Vagina (tissue), 2 donors: Measurements from ENCODE around the gene HPCAL1. TPM values are rescaled to one million over a fixed set of nuclear protein-coding genes. Genes with fewer than 3 reads are reported as not detected.

Experiments used
- DNase-seq, 2 donors: peaks; one replicate each; pipeline ENCODE4 v3.0.0-alpha.2; 2017; ENCODE audit errors: extremely low spot score in 2 of 2
- H3K27ac ChIP-seq: fragments of 200-600 bp; sonication (generic); one replicate; pipeline ENCODE4 v1.5.1; 2019
- H3K27me3 ChIP-seq: fragments of 200-600 bp; sonication (generic); one replicate; pipeline ENCODE4 v1.5.1; 2019
- H3K36me3 ChIP-seq, 2 donors: fragments of 200-600 bp; sonication (generic); one replicate each; pipeline ENCODE4 v1.5.1; 2017 to 2019
- H3K4me1 ChIP-seq: fragments of 200-600 bp; sonication (generic); one replicate; pipeline ENCODE4 v1.5.1; 2019
- H3K4me3 ChIP-seq, 2 donors: fragments of 200-600 bp; sonication (generic); 1 replicate in 1 of 2; 2 replicates in 1 of 2; pipeline ENCODE4 v1.5.1; 2016 to 2019
- H3K9me3 ChIP-seq: fragments of 200-600 bp; sonication (generic); one replicate; pipeline ENCODE4 v1.5.1; 2019
- CTCF ChIP-seq, 3 experiments: fragments of 450-650 bp in 2 of 3; fragments of 200-600 bp in 1 of 3; sonication (generic) in 1 of 3; IDR thresholded peaks; one replicate each; pipeline ENCODE4 v1.5.1; 2017 to 2019; ENCODE audit warnings: antibody characterized with exemption in 3 of 3, mild to moderate bottlenecking in 2 of 3, moderate library complexity in 2 of 3
- POLR2A ChIP-seq, 2 donors: fragments of 450-650 bp; IDR thresholded peaks; one replicate each; pipeline ENCODE4 v1.6.1; 2017; ENCODE audit warnings: antibody characterized with exemption in 2 of 2, mild to moderate bottlenecking in 2 of 2, moderate library complexity in 2 of 2
- POLR2AphosphoS5 ChIP-seq, 2 donors: sonication (generic); formaldehyde crosslinking; IDR thresholded peaks; one replicate each; pipeline ENCODE4 v1.9.0; 2017; ENCODE audit warnings: antibody characterized with exemption in 2 of 2, mild to moderate bottlenecking in 2 of 2, low read depth in 1 of 2; ENCODE audit not compliant: insufficient read depth in 1 of 2
- intact Hi-C: fragments of 100-400 bp; cut with DNase I; formaldehyde crosslinking; loops from one replicate; pipeline ENCODE4 v1.15.1; 2023
- total RNA-seq: library from RNA; depleted of rRNA; stranded (reverse); fragments of >200 nt; gene quantifications from one replicate; pipeline ENCODE4 v1.2.3, GENCODE V29; 2016

HPCAL1 gene
- total RNA-seq, 1 donor from 2014 or later, result 43.7 TPM

- H3K27me3 ChIP-seq, result no peaks in the 10 kb centered on the region
- peaks cover 6% of the 10 kb centered on the region for H3K4me1 ChIP-seq
- no peak for DNase-seq
- no peak overlapping the region for H3K4me3 ChIP-seq
- TF ChIP-seq POLR2A (IDR thresholded peaks at IDR 0.05) (no peak), POLR2AphosphoS5 (IDR thresholded peaks at IDR 0.05; ENCODE audit: insufficient read depth in 1 of 2, low read depth in 1 of 2) (no peak), CTCF (IDR thresholded peaks at IDR 0.05) (no peak)
- no peaks in the 10 kb centered on the region for H3K9me3 ChIP-seq
- H3K27ac ChIP-seq, result no peak overlapping the region
- H3K36me3 ChIP-seq, result peaks cover 0 to 8% of the 10 kb centered on the region in 2 donors
- intact Hi-C loops, result no loop called here
Measured at GRCh38 chr2:10422732-10423399, 120.2 kb downstream of the HPCAL1 start.

DNA sequence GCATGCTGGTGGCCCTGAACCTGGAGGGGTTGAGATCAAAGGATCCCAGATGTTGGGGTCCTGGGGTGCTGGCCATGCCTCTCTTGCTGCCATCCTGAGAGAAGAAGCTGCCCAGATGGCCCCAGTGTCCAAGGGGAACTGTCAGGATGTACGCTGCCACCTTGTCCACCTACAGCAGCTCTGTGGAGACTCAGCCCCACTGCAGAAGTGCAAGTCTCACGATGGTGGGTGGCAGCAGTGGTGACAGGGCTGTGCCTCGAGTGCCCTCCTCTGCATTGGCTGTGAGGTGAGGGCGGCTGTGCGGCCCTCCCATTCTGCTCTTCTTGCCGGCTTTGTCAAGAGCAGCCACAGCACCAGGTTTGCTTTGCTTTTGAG is 120.7 kb downstream of the HPCAL1 start:
- Histone ChIP-seq H3K36me3 (peaks cover 0 to 8% of the 10 kb centered on the region in 2 donors), H3K27ac (no peak overlapping the region), H3K9me3 (no peaks in the 10 kb centered on the region), H3K4me1 (peaks cover 11% of the 10 kb centered on the region), H3K27me3 (no peaks in the 10 kb centered on the region), H3K4me3 (no peak overlapping the region)
- intact Hi-C loops, result no loop called here
- TF ChIP-seq CTCF (IDR thresholded peaks at IDR 0.05), result no peak
- TF ChIP-seq POLR2A (IDR thresholded peaks at IDR 0.05), result no peak
- no peak for TF ChIP-seq POLR2AphosphoS5 (IDR thresholded peaks at IDR 0.05; ENCODE audit: insufficient read depth in 1 of 2, low read depth in 1 of 2)
- DNase-seq, result no peak

GRCh38 chr2:10424051-10424450 is 121.3 kb downstream of the HPCAL1 start:
- Histone ChIP-seq H3K36me3 (peaks cover 0 to 8% of the 10 kb centered on the region in 2 donors), H3K4me3 (no peak overlapping the region), H3K4me1 (peaks cover 11% of the 10 kb centered on the region), H3K27ac (peak overlapping the region; percentile 41), H3K27me3 (no peaks in the 10 kb centered on the region), H3K9me3 (no peaks in the 10 kb centered on the region)
- intact Hi-C loops, result no loop called here
- no peak for TF ChIP-seq CTCF (IDR thresholded peaks at IDR 0.05)
- no peak for TF ChIP-seq POLR2A (IDR thresholded peaks at IDR 0.05)
- no peak for TF ChIP-seq POLR2AphosphoS5 (IDR thresholded peaks at IDR 0.05; ENCODE audit: insufficient read depth in 1 of 2, low read depth in 1 of 2)
- no peak for DNase-seq

- H3K4me1 ChIP-seq, result peaks cover 11% of the 10 kb centered on the region
- H3K36me3 ChIP-seq, result peaks cover 0 to 8% of the 10 kb centered on the region in 2 donors
Measured at GRCh38 chr2:10424916-10425505, 122.3 kb downstream of the HPCAL1 start.

More at GRCh38 chr2:10424916-10425505, 122.3 kb downstream of the HPCAL1 start:
- peak overlapping the region; percentile 41 for H3K27ac ChIP-seq
- H3K27me3 ChIP-seq, result no peaks in the 10 kb centered on the region
- H3K9me3 ChIP-seq, result no peaks in the 10 kb centered on the region
- no peak for DNase-seq
- intact Hi-C loops, result no loop called here
- H3K4me3 ChIP-seq, result no peak overlapping the region
- no peak for TF ChIP-seq POLR2AphosphoS5 (IDR thresholded peaks at IDR 0.05; ENCODE audit: insufficient read depth in 1 of 2, low read depth in 1 of 2)
- no peak for TF ChIP-seq POLR2A (IDR thresholded peaks at IDR 0.05)
- TF ChIP-seq CTCF (IDR thresholded peaks at IDR 0.05), result no peak
